ENCODE data around the gene KCNE5. TPM values are rescaled to one million over a fixed set of nuclear protein-coding genes. Genes with fewer than 3 reads are reported as not detected.
"Not testable (repeated sequence)": the region's sequence is repeated elsewhere in the genome, so short reads cannot be mapped to it uniquely, and the experiment has no call there.

Gene KCNE5, protein sequence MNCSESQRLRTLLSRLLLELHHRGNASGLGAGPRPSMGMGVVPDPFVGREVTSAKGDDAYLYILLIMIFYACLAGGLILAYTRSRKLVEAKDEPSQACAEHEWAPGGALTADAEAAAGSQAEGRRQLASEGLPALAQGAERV
- total RNA-seq, result 0.44 and 0.83 TPM in 2 replicates

- Mint-ChIP-seq H3K27me3 (no peaks in the 10 kb centered on the region), H3K27ac (no peak within 1 kb of the TSS), H3K4me1 (peaks cover 6% of the 10 kb centered on the region), H3K36me3 (ENCODE audit: low read depth) (peaks cover 4% of the 10 kb centered on the region), H3K9me3 (no peaks in the 10 kb centered on the region), H3K4me3 (no peak within 1 kb of the TSS)
- intact Hi-C loops (cut with micrococcal nuclease), result no loop called here
- DNase-seq, result no peak
Measured at GRCh38 chrX:109624641-109625616, at the start of gene KCNE5. Gene KCNE5 (minus strand): TSS chrX:109625172. CDS start chrX:109625020, 152 bp downstream.

GRCh38 chrX:109672239-109672638 lies 47.3 kb upstream of the KCNE5 start:
- intact Hi-C loops (cut with micrococcal nuclease), result no loop called here
- Mint-ChIP-seq H3K9me3 (no peaks in the 10 kb centered on the region), H3K27ac (no peak overlapping the region), H3K4me3 (no peak overlapping the region), H3K4me1 (no peaks in the 10 kb centered on the region), H3K27me3 (no peaks in the 10 kb centered on the region), H3K36me3 (ENCODE audit: low read depth) (peaks cover 36% of the 10 kb centered on the region)
- no peak for DNase-seq

GRCh38 chrX:109671170-109671569 lies 46.2 kb upstream of the KCNE5 start:
- H3K9me3 Mint-ChIP-seq; H3K27ac Mint-ChIP-seq; DNase-seq; intact Hi-C loops (cut with micrococcal nuclease); H3K4me3 Mint-ChIP-seq; H3K27me3 Mint-ChIP-seq; H3K4me1 Mint-ChIP-seq: not testable (repeated sequence)
- H3K36me3 Mint-ChIP-seq (ENCODE audit: low read depth), result peaks cover 38% of the 10 kb centered on the region

- DNase-seq, result no peak
- Mint-ChIP-seq H3K9me3 (no peaks in the 10 kb centered on the region), H3K27me3 (no peaks in the 10 kb centered on the region), H3K36me3 (ENCODE audit: low read depth) (peaks cover 44% of the 10 kb centered on the region), H3K4me3 (no peak overlapping the region), H3K4me1 (no peaks in the 10 kb centered on the region), H3K27ac (no peak overlapping the region)
- intact Hi-C loops (cut with micrococcal nuclease), result no loop called here
Measured at GRCh38 chrX:109667986-109668385, 43.0 kb upstream of the KCNE5 start.

GRCh38 chrX:109660435-109661143 lies 35.6 kb upstream of the KCNE5 start:
- H3K27me3 Mint-ChIP-seq, result no peaks in the 10 kb centered on the region
- no peak overlapping the region for H3K27ac Mint-ChIP-seq
- intact Hi-C loops (cut with micrococcal nuclease), result no loop called here
- no peak for DNase-seq
- peaks cover 10% of the 10 kb centered on the region for H3K9me3 Mint-ChIP-seq
- H3K36me3 Mint-ChIP-seq (ENCODE audit: low read depth), result peaks cover 65% of the 10 kb centered on the region
- no peaks in the 10 kb centered on the region for H3K4me1 Mint-ChIP-seq
- H3K4me3 Mint-ChIP-seq, result no peak overlapping the region

DNA sequence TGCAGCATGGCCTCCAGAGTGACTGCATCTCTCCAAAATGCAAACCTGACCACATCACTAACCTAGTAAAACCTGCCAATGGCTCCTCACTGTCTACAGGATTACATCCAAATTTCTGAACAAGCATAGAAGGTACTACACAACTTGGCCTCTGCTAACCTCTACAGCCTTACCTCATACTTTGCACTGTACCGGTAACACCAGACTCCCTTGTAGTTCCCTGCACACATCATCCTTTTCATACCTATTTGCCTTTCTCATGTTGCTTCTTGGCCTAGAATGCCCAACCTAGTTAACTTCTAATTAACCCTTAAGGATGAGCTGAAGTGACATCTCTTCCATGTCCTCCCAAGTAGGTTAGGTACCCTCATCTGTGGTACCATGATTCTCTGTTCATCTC lies 33.4 kb upstream of the KCNE5 start:
- intact Hi-C loops (cut with micrococcal nuclease), result no loop called here
- no peak overlapping the region for H3K4me3 Mint-ChIP-seq
- no peak overlapping the region for H3K27ac Mint-ChIP-seq
- no peak for DNase-seq
- H3K4me1 Mint-ChIP-seq, result no peaks in the 10 kb centered on the region
- no peaks in the 10 kb centered on the region for H3K27me3 Mint-ChIP-seq
- peaks cover 61% of the 10 kb centered on the region for H3K36me3 Mint-ChIP-seq (ENCODE audit: low read depth)
- peaks cover 10% of the 10 kb centered on the region for H3K9me3 Mint-ChIP-seq

GRCh38 chrX:109657364-109657763 lies 32.4 kb upstream of the KCNE5 start:
- H3K9me3 Mint-ChIP-seq, result peaks cover 10% of the 10 kb centered on the region
- intact Hi-C loops (cut with micrococcal nuclease); H3K27ac Mint-ChIP-seq; H3K4me1 Mint-ChIP-seq; H3K27me3 Mint-ChIP-seq; DNase-seq; H3K4me3 Mint-ChIP-seq: not testable (repeated sequence)
- peaks cover 53% of the 10 kb centered on the region for H3K36me3 Mint-ChIP-seq (ENCODE audit: low read depth)

DNA sequence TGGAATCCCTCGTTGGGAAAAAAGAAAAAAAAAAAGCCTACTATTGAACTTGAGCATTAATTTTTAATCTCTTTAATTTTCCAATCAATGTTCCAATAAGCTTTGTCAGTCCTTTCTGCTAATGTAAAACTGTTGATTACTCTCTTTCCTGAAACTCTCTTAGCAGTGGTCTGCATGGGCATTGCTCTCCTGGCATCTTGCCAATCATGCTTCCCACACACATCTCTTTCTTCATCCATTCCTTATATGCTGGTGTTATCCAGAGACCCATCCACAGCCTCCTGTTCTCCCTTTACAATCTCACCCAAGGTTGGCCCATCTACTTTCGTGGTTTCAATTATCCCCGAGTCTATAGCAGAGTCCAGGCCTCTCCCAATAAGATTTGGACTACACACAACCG lies 31.8 kb upstream of the KCNE5 start:
- peaks cover 10% of the 10 kb centered on the region for H3K9me3 Mint-ChIP-seq
- H3K36me3 Mint-ChIP-seq (ENCODE audit: low read depth), result peaks cover 50% of the 10 kb centered on the region
- H3K4me1 Mint-ChIP-seq, result no peaks in the 10 kb centered on the region
- H3K27me3 Mint-ChIP-seq, result no peaks in the 10 kb centered on the region
- H3K27ac Mint-ChIP-seq, result no peak overlapping the region
- H3K4me3 Mint-ChIP-seq, result no peak overlapping the region
- intact Hi-C loops (cut with micrococcal nuclease), result no loop called here
- no peak for DNase-seq

DNA sequence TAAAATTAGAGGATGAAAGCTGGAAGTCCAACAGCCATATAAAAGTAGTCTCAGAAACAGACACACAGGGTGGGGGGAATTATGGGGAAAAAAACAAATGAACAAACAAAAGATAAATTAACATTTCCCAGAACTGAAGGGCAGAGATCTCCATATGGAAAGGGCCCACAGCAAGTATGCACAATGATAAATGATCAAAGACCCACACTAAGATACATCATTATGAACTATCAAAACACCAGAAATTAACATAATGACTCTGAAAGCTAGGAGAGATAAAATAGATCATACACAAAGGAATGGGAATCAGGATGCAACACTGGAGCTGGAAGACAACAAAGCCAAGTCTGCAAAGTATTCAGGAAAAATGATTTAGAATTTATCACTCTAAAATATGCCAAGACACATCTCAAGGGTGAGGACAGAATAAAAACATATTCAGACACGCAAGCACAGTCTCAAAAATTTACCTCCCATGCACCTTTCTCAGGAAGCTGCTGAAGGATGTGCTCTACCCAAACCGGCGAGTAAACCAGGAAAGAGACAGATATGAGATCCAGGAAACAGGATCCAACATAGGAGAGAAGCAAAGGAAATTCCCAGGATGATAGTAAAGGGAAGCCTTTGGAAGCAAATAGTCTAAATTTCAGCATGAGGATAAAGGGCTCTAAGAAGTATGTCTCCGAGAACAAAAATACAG lies 30.7 kb upstream of the KCNE5 start:
- H3K4me3 Mint-ChIP-seq, result no peak overlapping the region
- DNase-seq, result no peak
- peaks cover 46% of the 10 kb centered on the region for H3K36me3 Mint-ChIP-seq (ENCODE audit: low read depth)
- no peak overlapping the region for H3K27ac Mint-ChIP-seq
- H3K4me1 Mint-ChIP-seq, result no peaks in the 10 kb centered on the region
- H3K9me3 Mint-ChIP-seq, result peaks cover 10% of the 10 kb centered on the region
- intact Hi-C loops (cut with micrococcal nuclease), result no loop called here
- no peaks in the 10 kb centered on the region for H3K27me3 Mint-ChIP-seq

- H3K4me3 Mint-ChIP-seq, result no peak overlapping the region
- no peak for DNase-seq
- no peak overlapping the region for H3K27ac Mint-ChIP-seq
- H3K36me3 Mint-ChIP-seq (ENCODE audit: low read depth), result peaks cover 37% of the 10 kb centered on the region
- H3K27me3 Mint-ChIP-seq, result no peaks in the 10 kb centered on the region
- no peaks in the 10 kb centered on the region for H3K4me1 Mint-ChIP-seq
- intact Hi-C loops (cut with micrococcal nuclease), result no loop called here
- peaks cover 10% of the 10 kb centered on the region for H3K9me3 Mint-ChIP-seq
Measured at GRCh38 chrX:109654516-109655109, 29.6 kb upstream of the KCNE5 start.

DNA sequence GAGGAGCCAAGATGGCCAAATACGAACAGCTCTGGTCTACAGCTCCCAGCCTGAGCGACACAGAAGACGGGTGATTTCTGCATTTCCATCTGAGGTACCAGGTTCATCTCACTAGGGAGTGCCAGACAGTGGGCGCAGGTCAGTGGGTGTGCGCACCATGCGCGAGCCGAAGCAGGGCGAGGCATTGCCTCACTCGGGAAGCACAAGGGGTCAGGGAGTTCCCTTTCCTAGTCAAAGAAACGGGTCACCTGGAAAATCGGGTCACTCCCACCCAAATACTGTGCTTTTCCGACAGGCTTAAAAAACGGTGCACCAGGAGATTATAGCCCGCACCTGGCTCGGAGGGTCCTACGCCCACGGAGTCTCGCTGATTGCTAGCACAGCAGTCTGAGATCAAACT lies 19.7 kb upstream of the KCNE5 start:
- H3K4me1 Mint-ChIP-seq; H3K27me3 Mint-ChIP-seq; DNase-seq; intact Hi-C loops (cut with micrococcal nuclease); H3K9me3 Mint-ChIP-seq; H3K4me3 Mint-ChIP-seq: not testable (repeated sequence)
- H3K36me3 Mint-ChIP-seq (ENCODE audit: low read depth), result peaks cover 15% of the 10 kb centered on the region
- peak overlapping the region; percentile 34 for H3K27ac Mint-ChIP-seq

DNA sequence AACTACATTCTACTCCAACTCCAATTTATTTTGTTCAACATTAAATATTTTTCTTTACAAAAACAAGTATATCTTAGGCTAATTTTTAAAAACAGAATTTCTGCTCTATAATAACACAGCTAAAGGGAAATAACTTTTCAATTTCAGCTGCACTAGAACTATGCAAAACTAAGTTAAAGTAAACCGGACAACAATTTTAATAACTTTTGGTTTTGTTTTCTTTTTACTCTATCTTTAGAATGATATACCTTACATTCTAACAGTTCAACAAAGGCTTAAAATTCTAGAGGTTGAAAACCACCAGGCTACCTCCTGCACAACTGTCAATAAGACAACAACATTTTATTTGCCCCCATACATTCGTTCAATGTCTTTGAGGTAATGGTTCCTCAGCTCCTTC lies 18.7 kb upstream of the KCNE5 start:
- no peak for DNase-seq
- no peaks in the 10 kb centered on the region for H3K27me3 Mint-ChIP-seq
- H3K27ac Mint-ChIP-seq, result no peak overlapping the region
- H3K4me3 Mint-ChIP-seq, result no peak overlapping the region
- intact Hi-C loops (cut with micrococcal nuclease), result no loop called here
- peaks cover 11% of the 10 kb centered on the region for H3K4me1 Mint-ChIP-seq
- no peaks in the 10 kb centered on the region for H3K9me3 Mint-ChIP-seq
- peaks cover 17% of the 10 kb centered on the region for H3K36me3 Mint-ChIP-seq (ENCODE audit: low read depth)

- peaks cover 15% of the 10 kb centered on the region for H3K4me1 Mint-ChIP-seq
Measured at GRCh38 chrX:109638158-109638557, 13.2 kb upstream of the KCNE5 start.

More at GRCh38 chrX:109638158-109638557, 13.2 kb upstream of the KCNE5 start:
- Mint-ChIP-seq H3K9me3 (peaks cover 3% of the 10 kb centered on the region), H3K27me3 (no peaks in the 10 kb centered on the region), H3K4me3 (peak overlapping the region; percentile 45), H3K36me3 (ENCODE audit: low read depth) (peaks cover 26% of the 10 kb centered on the region), H3K27ac (peak overlapping the region; percentile 46)
- intact Hi-C loops (cut with micrococcal nuclease), result loop anchor here (10.0 kb wide), 1 partner anchor 93 kb away; no protein-coding TSS in a partner anchor
- no peak for DNase-seq

All from activated CD4-positive, alpha-beta T cell treated with anti-CD3 and anti-CD28 coated beads, Interleukin-2, amount 10 ng/mL, durations not matched to agents 24 days and 14 days (primary cell).